ENCODE results near the gene CLPTM1L. TPM values are rescaled to one million over a fixed set of nuclear protein-coding genes. Genes with fewer than 3 reads are reported as not detected.
"Not testable (repeated sequence)": the region's sequence is repeated elsewhere in the genome, so short reads cannot be mapped to it uniquely, and the experiment has no call there.

CLPTM1L gene
- total RNA-seq, 2 experiments from 2014 or later, result 47.2 to 47.4 TPM

- Mint-ChIP-seq H3K27me3 (no peaks in the 10 kb centered on the region), H3K9me3 (no peaks in the 10 kb centered on the region), H3K4me1 (ENCODE audit: low read depth) (peaks cover 4% of the 10 kb centered on the region), H3K36me3 (ENCODE audit: low read depth) (no peaks in the 10 kb centered on the region), H3K27ac (no peak overlapping the region), H3K4me3 (peak overlapping the region; percentile 15)
- ChIA-PET POLR2A (interaction anchor here (4.1 kb wide), 1 partner anchor 21 kb away, joined by 44 read pairs; no protein-coding TSS in a partner anchor), CTCF (no interaction called here)
- no peak for TF ChIP-seq CTCF (IDR thresholded peaks at IDR 0.05)
- intact Hi-C loops (cut with DNase I, micrococcal nuclease), result loop anchor here in 1 of 2 experiments (10.0 kb wide), 1 partner anchor 52 kb away; the partner anchor contains the start of gene CLPTM1L
- no peak overlapping the region for H3K27ac ChIP-seq (ENCODE audit: low read depth in 1 of 2, low read length in 2 of 2)
- no peak overlapping the region for H3K4me3 ChIP-seq (ENCODE audit: low read length)
- H3K36me3 ChIP-seq (ENCODE audit: insufficient read depth, low read length), result no peaks in the 10 kb centered on the region
- DNase-seq (peak in 2 of 14 experiments; percentile 15 to 27), ATAC-seq (ENCODE audit: poor library complexity) (no peak)
- H3K4me1 ChIP-seq (ENCODE audit: insufficient read depth, low read length), result peaks cover 22% of the 10 kb centered on the region
- H3K9me3 ChIP-seq (ENCODE audit: control insufficient read depth in 1 of 2, insufficient read depth in 1 of 2, low read length in 2 of 2), result peaks cover 0 to 11% of the 10 kb centered on the region in 2 experiments
- no peaks in the 10 kb centered on the region for H3K27me3 ChIP-seq (ENCODE audit: control insufficient read depth in 1 of 2, insufficient read depth in 2 of 2, low read length in 2 of 2)
Measured at GRCh38 chr5:1292846-1293415, 52.0 kb downstream of the CLPTM1L start.

- CTCF ChIA-PET, result no interaction called here
Measured at GRCh38 chr5:1292139-1292538, 52.8 kb downstream of the CLPTM1L start.

GRCh38 chr5:1291611-1292080, 53.3 kb downstream of the CLPTM1L start:
- ChIA-PET CTCF (no interaction called here), POLR2A (no interaction called here)
- peaks cover 4% of the 10 kb centered on the region for H3K4me1 Mint-ChIP-seq (ENCODE audit: low read depth)
- no peak overlapping the region for H3K27ac ChIP-seq (ENCODE audit: low read depth in 1 of 2, low read length in 2 of 2)
- peaks cover 22% of the 10 kb centered on the region for H3K4me1 ChIP-seq (ENCODE audit: insufficient read depth, low read length)
- H3K9me3 Mint-ChIP-seq, result no peaks in the 10 kb centered on the region
- H3K36me3 Mint-ChIP-seq (ENCODE audit: low read depth), result no peaks in the 10 kb centered on the region
- H3K27me3 Mint-ChIP-seq, result no peaks in the 10 kb centered on the region
- no peak for TF ChIP-seq CTCF (IDR thresholded peaks at IDR 0.05)
- intact Hi-C loops (cut with DNase I, micrococcal nuclease), result loop anchor here in 1 of 2 experiments (10.0 kb wide), 1 partner anchor 53 kb away; the partner anchor contains the start of gene CLPTM1L
- DNase-seq (no peak), ATAC-seq (ENCODE audit: poor library complexity) (no peak)
- H3K9me3 ChIP-seq (ENCODE audit: control insufficient read depth in 1 of 2, insufficient read depth in 1 of 2, low read length in 2 of 2), result peaks cover 0 to 11% of the 10 kb centered on the region in 2 experiments
- H3K4me3 Mint-ChIP-seq, result peak overlapping the region; percentile 25
- H3K27me3 ChIP-seq (ENCODE audit: control insufficient read depth in 1 of 2, insufficient read depth in 2 of 2, low read length in 2 of 2), result no peaks in the 10 kb centered on the region
- H3K36me3 ChIP-seq (ENCODE audit: insufficient read depth, low read length), result no peaks in the 10 kb centered on the region
- H3K27ac Mint-ChIP-seq, result no peak overlapping the region
- H3K4me3 ChIP-seq (ENCODE audit: low read length), result no peak overlapping the region

More at GRCh38 chr5:1292139-1292538, 52.8 kb downstream of the CLPTM1L start:
- Histone ChIP-seq H3K4me1 (ENCODE audit: insufficient read depth, low read length) (peaks cover 22% of the 10 kb centered on the region), H3K4me3 (ENCODE audit: low read length) (no peak overlapping the region), H3K36me3 (ENCODE audit: insufficient read depth, low read length) (no peaks in the 10 kb centered on the region), H3K27me3 (ENCODE audit: control insufficient read depth in 1 of 2, insufficient read depth in 2 of 2, low read length in 2 of 2) (no peaks in the 10 kb centered on the region), H3K27ac (ENCODE audit: low read depth in 1 of 2, low read length in 2 of 2) (no peak overlapping the region), H3K9me3 (ENCODE audit: control insufficient read depth in 1 of 2, insufficient read depth in 1 of 2, low read length in 2 of 2) (peaks cover 0 to 11% of the 10 kb centered on the region in 2 experiments)
- no peak for TF ChIP-seq CTCF (IDR thresholded peaks at IDR 0.05)
- H3K27me3 Mint-ChIP-seq, result no peaks in the 10 kb centered on the region
- POLR2A ChIA-PET, result no interaction called here
- no peak for ATAC-seq (ENCODE audit: poor library complexity)
- H3K27ac Mint-ChIP-seq, result no peak overlapping the region
- H3K9me3 Mint-ChIP-seq, result no peaks in the 10 kb centered on the region
- H3K4me1 Mint-ChIP-seq (ENCODE audit: low read depth), result peaks cover 4% of the 10 kb centered on the region
- intact Hi-C loops (cut with DNase I, micrococcal nuclease), result loop anchor here in 1 of 2 experiments (10.0 kb wide), 1 partner anchor 53 kb away; the partner anchor contains the start of gene CLPTM1L
- DNase-seq, result no peak
- H3K36me3 Mint-ChIP-seq (ENCODE audit: low read depth), result no peaks in the 10 kb centered on the region
- peak overlapping the region; percentile 25 for H3K4me3 Mint-ChIP-seq

GRCh38 chr5:1290956-1291355, 53.9 kb downstream of the CLPTM1L start:
- H3K36me3 Mint-ChIP-seq (ENCODE audit: low read depth); POLR2A ChIA-PET; CTCF ChIA-PET; DNase-seq; H3K27me3 ChIP-seq (ENCODE audit: control insufficient read depth in 1 of 2, insufficient read depth in 2 of 2, low read length in 2 of 2); H3K27ac ChIP-seq (ENCODE audit: low read depth in 1 of 2, low read length in 2 of 2); H3K27ac Mint-ChIP-seq; ATAC-seq (ENCODE audit: poor library complexity); H3K9me3 Mint-ChIP-seq; H3K36me3 ChIP-seq (ENCODE audit: insufficient read depth, low read length); H3K4me3 Mint-ChIP-seq; H3K4me3 ChIP-seq (ENCODE audit: low read length); H3K4me1 Mint-ChIP-seq (ENCODE audit: low read depth); H3K27me3 Mint-ChIP-seq: not testable (repeated sequence)
- intact Hi-C loops (cut with DNase I, micrococcal nuclease), result loop anchor here in 1 of 2 experiments (10.0 kb wide), 1 partner anchor 54 kb away; the partner anchor contains the start of gene CLPTM1L
- Histone ChIP-seq H3K9me3 (ENCODE audit: control insufficient read depth in 1 of 2, insufficient read depth in 1 of 2, low read length in 2 of 2) (peaks cover 0 to 11% of the 10 kb centered on the region in 2 experiments), H3K4me1 (ENCODE audit: insufficient read depth, low read length) (peaks cover 22% of the 10 kb centered on the region)

GRCh38 chr5:1289559-1289958, 55.3 kb downstream of the CLPTM1L start:
- peaks cover 16% of the 10 kb centered on the region for H3K4me1 ChIP-seq (ENCODE audit: insufficient read depth, low read length)
- H3K4me3 ChIP-seq (ENCODE audit: low read length); H3K27me3 Mint-ChIP-seq; DNase-seq; H3K27me3 ChIP-seq (ENCODE audit: control insufficient read depth in 1 of 2, insufficient read depth in 2 of 2, low read length in 2 of 2); H3K9me3 Mint-ChIP-seq; H3K27ac ChIP-seq (ENCODE audit: low read depth in 1 of 2, low read length in 2 of 2); H3K4me1 Mint-ChIP-seq (ENCODE audit: low read depth); CTCF ChIA-PET; ATAC-seq (ENCODE audit: poor library complexity); H3K27ac Mint-ChIP-seq; H3K36me3 Mint-ChIP-seq (ENCODE audit: low read depth); POLR2A ChIA-PET; H3K36me3 ChIP-seq (ENCODE audit: insufficient read depth, low read length); intact Hi-C loops (cut with DNase I, micrococcal nuclease); H3K4me3 Mint-ChIP-seq: not testable (repeated sequence)
- peaks cover 0 to 11% of the 10 kb centered on the region in 2 experiments for H3K9me3 ChIP-seq (ENCODE audit: control insufficient read depth in 1 of 2, insufficient read depth in 1 of 2, low read length in 2 of 2)
